Measurements from ENCODE around the gene COL4A6.
A peak's percentile ranks its signal among the peaks of the same experiment; 100 is the strongest.

Gene COL4A6

GRCh38 chrX:108322234-108322633 is 116.0 kb downstream of the COL4A6 start:
- DNase-seq: no peak

- DNase-seq: no peak
Observed at GRCh38 chrX:108316456-108316855, 121.8 kb downstream of the COL4A6 start.

- no peak for DNase-seq
Observed at GRCh38 chrX:108313669-108314068, 124.6 kb downstream of the COL4A6 start.

- DNase-seq: peak; percentile 85
Observed at GRCh38 chrX:108312957-108313356, 125.3 kb downstream of the COL4A6 start.

- no peak for DNase-seq
Observed at GRCh38 chrX:108312011-108312410, 126.2 kb downstream of the COL4A6 start.

GRCh38 chrX:108310506-108310905 is 127.7 kb downstream of the COL4A6 start:
- no peak for DNase-seq

GRCh38 chrX:108309144-108309543 is 129.1 kb downstream of the COL4A6 start:
- no peak for DNase-seq

GRCh38 chrX:108307132-108308085 is 130.8 kb downstream of the COL4A6 start:
- no peak for DNase-seq

GRCh38 chrX:108306086-108306485 is 132.1 kb downstream of the COL4A6 start:
- no peak for DNase-seq

- DNase-seq: no peak
Observed at GRCh38 chrX:108304757-108305156, 133.5 kb downstream of the COL4A6 start.

GRCh38 chrX:108304210-108304609 is 134.0 kb downstream of the COL4A6 start:
- DNase-seq: peak; percentile 64

- peak; percentile 9 for DNase-seq
Observed at GRCh38 chrX:108303682-108304081, 134.5 kb downstream of the COL4A6 start.

- DNase-seq: no peak
Observed at GRCh38 chrX:108299704-108300103, 138.5 kb downstream of the COL4A6 start.

GRCh38 chrX:108299101-108299591 is 139.1 kb downstream of the COL4A6 start:
- DNase-seq: peak; percentile 27

GRCh38 chrX:108298165-108298602 is 140.0 kb downstream of the COL4A6 start:
- DNase-seq: no peak

- peak; percentile 53 for DNase-seq
Observed at GRCh38 chrX:108297290-108297689, 140.9 kb downstream of the COL4A6 start.

- no peak for DNase-seq
Observed at GRCh38 chrX:108292053-108292452, 146.2 kb downstream of the COL4A6 start.

- DNase-seq: no peak
Observed at GRCh38 chrX:108285918-108286317, 152.3 kb downstream of the COL4A6 start.

GRCh38 chrX:108285356-108285755 is 152.9 kb downstream of the COL4A6 start:
- DNase-seq: peak; percentile 9

- DNase-seq: no peak
Observed at GRCh38 chrX:108275732-108276131, 162.5 kb downstream of the COL4A6 start.

GRCh38 chrX:108271397-108271787 is 166.8 kb downstream of the COL4A6 start:
- peak; percentile 68 for DNase-seq

- DNase-seq: peak; percentile 71
Observed at GRCh38 chrX:108270739-108271396, 167.4 kb downstream of the COL4A6 start.

GRCh38 chrX:108270280-108270679 is 167.9 kb downstream of the COL4A6 start:
- DNase-seq: peak; percentile 75
